HG03432 (cell line): ENCODE results near the gene LRRC63.
"Not testable (repeated sequence)": the region's sequence is repeated elsewhere in the genome, so short reads cannot be mapped to it uniquely, and the experiment has no call there.

Source experiments
- ATAC-seq: cut with Tn5 transposase; IDR thresholded peaks from one replicate; pipeline ENCODE4 v1.9.1; 2021; ENCODE audit warnings: mild to moderate bottlenecking, moderate library complexity; ENCODE audit not compliant: unreplicated experiment

LRRC63 gene

DNA sequence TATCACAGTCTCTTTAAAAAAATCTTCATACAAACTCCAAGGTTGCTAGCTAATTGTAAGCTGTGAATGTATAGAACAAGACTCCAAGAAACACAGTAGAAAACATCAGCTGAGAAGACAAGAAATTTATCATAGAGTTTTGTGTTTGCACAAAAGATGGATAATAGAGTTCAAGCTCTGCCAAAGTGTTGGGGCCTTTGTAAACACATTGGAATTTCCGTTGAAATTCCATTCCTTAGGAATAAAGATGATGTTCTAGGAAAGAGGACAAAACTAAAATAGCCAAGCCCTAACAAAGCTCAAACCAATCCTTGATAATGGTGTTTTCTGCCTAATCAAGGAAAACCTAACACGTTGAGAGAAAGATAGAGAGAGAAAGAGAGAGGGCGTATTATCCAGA is 20.6 kb downstream of the LRRC63 start:
- no peak for ATAC-seq

DNA sequence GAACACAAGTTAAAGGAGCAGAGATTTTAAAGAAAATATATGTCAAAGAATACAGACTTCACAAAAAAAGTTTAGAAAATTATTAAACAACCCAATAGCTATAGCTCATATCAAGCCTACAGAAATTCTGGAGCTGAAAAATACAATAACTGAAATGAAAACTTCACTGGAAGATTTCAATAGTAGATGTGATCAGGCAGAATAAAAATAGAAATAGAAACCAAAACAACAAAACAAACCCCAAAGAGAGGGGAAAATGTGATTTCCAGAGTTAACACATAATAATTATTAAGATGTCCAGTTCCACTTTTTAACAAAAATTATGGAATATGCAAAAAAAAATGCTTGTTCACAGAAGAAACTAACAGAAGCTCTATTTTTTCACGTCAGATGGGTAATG is 23.6 kb downstream of the LRRC63 start:
- no peak for ATAC-seq

DNA sequence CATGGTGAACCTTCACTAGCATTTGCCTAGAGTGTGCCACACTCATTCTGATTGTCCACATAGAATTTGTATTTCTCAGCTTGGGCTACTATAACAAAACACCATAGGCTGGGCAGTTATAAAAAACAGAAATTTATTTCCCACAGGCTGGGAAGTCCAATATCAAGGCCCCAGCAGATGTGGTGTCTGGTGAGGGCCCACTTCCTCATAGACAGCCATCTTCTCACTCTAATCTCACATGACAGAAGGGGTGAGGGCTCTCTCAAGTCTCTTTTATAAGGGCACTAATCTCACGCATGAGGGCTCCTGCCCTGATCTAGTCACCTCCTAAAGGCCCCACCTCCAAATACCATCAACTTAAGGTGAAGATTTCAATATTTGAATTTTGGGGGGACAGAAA is 53.6 kb downstream of the LRRC63 start:
- ATAC-seq: no peak

DNA sequence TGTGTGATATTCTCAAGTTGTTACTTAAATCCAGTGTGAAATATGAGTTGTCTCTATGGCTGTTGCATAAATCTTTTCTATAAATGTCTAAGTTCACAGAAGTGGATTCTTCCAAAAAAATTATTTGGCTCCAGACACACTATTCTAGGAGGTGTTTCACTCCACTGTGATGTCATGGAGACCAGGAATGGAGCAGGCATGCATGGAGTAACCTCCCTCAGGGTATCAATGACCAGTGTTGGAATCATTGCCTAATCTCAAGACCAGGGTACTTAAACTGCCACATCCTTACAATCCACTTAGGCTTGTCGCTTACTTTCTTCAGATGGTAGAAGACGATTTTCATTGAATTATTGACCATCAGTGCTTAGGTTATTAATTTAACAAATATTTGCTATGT is 55.4 kb downstream of the LRRC63 start:
- ATAC-seq: no peak

DNA sequence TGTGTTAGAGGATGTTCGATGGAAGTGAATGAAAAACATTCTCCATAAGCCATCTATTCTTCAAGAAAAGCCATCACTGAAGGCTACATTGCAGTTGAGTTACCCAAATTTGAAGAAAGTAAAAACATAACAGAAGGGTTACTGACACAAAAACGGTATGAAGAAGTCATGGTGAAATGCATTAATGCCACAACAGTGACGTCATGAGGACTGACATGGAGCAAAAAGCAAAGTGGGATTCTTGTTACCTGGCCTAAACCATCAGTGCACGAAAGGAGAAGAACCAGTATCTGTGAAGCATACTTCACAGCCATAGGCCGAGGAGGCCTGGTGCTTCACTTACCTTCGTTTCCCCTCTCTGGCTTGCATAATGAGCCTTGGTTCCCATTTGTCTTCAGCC is 58.7 kb downstream of the LRRC63 start:
- ATAC-seq: no peak

DNA sequence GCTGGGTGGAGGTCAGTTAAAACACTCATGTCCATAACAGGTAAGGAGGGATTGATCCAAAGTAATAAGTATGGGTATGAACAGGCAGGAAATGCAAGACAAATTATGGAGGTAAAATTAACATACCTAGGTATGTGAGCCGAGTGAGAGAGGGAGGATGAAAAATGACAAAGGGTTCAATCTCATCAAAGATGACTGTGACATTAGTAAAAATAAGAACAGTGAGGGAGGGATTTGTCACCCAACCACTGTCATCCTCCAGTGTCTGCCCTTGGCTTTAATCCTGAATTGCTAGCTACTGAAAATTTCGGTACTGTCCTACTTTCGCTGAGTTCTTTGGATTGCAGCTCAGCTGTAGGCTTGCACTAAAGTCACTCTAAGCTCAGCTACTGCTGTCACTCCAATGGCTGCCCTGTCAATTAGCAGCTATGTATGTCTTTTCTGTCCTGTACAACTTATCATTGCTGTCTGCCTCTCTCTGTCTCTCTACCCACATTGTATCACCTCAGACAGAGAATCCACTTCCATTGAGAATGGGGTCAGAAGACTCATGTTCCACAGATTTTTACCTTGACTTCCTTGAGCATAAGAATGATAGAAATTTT is 62.5 kb downstream of the LRRC63 start:
- no peak for ATAC-seq

DNA sequence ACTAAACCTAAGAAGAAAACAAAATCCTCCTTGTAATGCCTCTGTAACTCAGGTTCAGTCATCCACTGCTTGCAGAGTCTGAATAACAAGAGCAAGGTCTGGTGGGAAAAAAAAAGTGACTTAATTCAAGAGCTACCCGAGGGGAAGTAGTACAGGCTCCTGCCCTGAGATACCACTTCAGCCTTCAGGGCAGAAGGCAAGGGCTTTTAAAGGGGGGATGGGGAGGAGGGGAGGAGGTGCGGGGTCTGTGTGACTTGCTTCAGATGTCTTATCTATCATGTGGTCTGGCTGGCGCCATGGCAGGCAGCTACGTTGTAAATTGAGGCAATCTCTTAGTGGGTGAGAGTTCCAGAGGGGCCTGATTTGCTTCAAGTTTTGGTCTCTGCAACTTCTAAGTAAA is 66.7 kb downstream of the LRRC63 start:
- no peak for ATAC-seq

DNA sequence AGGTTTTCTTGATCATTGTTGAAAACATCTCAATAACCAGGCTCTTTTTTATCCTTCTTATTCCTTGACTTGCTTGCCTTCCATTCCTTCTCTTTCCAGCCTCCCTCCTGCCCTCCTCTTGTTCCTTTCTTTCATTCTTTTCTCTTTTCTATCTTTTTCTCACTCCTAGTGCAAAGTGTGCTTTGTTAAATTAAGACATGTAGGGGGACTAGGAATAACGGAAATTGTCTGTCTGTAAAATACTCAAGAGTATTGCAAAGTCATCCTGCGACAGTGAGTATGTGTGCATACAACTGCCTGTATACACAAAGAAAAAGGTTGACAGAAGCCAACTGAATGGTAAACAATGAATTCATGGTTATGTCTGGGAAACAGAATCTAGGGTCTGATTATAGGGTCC is 70.1 kb downstream of the LRRC63 start:
- ATAC-seq: no peak

DNA sequence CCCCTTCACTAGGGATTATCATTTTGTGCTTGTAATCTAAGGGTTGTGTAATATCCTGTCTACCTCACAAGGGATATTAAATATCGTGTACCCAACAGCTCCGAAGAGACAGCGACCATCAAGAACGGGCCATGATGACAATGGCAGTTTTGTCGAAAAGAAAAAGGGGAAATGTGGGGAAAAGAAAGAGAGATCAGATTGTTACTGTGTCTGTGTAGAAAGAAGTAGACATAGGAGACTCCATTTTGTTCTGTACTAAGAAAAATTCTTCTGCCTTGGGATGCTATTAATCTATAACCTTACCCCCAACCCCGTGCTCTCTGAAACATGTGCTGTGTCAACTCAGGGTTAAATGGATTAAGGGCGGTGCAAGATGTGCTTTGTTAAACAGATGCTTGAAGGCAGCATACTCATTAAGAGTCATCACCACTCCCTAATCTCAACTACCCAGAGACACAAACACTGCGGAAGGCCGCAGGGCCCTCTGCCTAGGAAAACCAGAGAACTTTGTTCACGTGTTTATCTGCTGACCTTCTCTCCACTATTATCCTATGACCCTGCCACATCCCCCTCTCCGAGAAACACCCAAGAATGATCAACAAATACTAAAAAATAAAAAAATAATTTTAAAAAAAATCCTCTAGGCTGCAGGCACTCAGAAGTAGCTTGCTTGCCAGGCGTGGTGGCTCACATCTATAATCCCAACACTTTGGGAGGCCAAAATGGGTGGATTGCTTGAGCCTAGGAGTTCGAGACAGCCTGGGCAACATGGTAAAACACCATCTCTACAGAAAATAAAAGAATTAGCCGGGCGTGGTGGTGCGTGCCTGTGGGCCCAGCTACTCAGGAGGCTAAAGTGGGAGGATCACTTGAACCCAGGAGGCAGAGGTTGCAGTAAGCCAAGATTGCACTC is 72.4 kb downstream of the LRRC63 start:
- not testable (repeated sequence) for ATAC-seq

DNA sequence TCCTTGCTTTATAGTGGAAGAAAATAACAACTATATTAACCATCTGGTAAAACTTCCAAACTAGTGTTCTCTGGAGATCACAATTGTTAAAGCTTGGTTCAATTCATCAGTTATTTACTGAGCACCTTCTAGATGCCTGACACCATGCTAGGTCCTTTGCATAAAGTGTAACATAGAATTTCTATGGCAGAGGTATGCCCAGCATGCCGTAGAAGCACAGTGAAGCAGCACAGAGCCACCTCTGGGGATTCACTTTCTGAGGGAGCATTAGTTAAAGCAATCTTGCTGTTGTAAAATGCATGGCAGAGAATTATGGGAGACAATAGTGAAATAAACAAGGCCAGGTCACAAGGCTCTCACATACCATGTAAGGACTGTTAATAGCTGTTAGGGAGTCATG is 75.2 kb downstream of the LRRC63 start:
- ATAC-seq: no peak

DNA sequence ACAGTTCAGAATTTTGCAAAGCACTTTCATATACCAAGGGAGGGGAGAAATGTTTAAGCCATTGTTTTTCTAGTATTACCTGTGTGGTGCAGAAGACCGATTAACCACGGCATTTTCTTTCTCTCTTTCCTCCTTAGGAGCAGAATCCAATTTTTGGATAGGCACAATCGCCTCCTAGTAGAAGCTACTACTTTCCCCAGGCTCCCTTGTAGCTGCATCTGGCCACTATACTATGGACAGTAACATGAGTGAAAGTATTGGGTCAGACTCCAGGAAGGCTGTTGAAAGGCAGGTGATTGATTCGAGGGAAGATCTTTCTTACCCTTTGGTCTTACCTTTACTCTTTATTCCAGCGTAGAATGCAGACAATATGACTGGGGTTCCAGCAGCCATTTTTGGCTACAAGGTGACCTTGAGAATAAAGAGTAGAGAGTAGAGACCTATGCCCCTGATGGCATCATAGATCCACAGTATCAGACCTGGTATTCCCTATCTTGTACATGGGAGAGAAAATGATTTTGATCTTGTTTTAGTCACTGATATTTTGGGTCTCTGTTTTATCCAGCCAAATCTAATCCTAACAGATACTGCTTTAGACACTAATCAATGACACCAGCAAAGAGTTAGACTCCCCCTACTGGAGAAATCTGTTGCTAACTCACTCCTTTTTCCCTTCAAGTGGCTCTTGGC is 77.0 kb downstream of the LRRC63 start:
- no peak for ATAC-seq

DNA sequence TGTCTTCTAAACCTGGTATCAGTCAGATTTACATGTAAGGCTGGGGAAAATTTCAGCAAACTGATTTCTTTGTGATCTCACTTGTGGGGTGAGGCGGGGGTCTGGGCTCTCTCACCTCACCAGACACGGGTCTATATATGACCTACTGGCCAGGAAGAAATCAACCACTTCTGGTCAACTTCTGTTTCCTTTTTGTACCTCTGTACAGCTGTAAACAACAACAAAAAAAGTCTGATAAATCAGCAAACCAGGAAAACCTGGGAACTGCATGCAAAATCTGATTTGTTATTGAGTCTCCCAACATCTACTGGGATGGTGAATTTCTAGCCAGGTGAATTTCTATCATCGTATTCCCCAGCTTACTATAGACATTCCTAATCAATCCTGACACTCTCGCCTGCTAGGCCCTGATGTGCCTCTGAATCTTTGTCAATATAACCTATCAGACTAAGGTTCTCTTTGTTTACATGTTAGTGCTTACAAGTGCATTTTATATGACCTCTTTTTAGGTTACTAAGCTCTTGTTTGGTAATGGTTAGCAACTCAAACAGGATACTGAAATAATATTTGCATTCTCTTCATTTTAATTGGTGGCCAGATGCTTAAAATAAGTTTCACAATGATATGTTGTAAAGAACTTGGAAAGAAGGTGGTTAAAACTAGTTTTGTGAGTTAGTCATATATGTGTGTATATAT is 77.7 kb downstream of the LRRC63 start:
- no peak for ATAC-seq

DNA sequence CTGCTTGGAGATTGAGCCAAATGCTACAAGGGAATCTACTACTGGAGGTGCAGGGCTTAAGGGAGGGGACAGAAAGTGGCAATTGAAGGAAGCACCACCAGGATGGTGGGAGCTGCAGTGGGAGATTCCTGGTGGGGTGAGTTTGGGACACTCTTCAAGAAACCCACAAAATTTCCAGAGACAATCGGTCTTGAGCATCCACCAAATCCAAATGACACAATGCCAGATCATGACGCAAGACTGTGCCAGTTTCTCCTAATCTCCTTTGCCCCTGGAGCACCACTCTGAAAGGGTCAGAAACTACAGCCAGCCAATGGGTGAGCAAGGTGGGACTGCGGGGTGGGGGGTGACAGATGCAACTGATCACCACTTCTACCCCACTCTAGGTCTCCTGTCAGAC is 78.7 kb downstream of the LRRC63 start:
- ATAC-seq: no peak

DNA sequence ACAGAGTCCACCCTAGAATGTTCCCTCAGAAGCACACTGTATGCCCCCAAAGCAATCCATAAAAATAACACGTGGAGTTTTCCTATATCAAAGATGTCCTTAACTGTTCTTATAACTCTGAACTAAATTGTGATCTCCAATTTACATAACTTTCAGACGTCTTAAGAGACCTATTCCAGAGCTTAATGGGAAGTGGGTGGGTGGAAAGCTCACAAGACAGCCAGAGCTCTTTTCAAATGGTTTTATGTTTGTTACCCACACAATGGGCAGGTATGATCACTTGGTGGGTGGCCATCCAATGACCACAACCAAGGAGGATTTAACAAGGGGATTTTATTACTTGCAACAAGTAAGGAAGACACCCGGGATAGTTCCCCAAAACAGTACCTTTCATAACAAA is 81.7 kb downstream of the LRRC63 start:
- no peak for ATAC-seq

DNA sequence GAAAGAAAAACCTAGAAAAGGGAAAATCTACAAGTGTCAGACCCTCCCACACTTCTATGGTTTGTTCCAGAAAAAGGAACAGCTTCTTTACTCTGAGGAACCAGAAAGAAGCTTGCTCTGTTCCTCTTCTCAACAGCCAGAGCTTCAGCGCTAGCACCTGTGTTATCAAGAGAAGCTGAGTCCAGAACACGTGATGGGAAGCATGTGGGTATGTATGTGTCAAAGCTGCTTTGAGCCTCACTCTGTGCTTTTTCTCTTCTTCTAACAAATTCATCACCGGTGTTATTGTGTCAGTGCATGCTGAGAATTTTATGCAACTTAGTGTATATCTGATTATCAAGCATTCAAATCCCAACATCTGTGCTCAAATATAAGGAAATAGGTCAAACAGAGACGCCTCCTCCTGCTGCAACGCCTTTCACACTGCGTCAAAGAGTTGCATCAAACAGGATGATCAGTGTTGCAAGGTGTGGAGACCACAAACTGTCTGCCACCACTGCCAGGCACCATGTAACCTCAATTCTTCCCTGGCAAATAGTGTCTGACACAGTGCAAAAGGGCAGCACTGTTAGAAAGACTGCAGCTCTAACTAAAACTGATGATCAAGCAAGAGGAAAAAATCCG is 83.9 kb downstream of the LRRC63 start:
- ATAC-seq: peak; percentile 67

DNA sequence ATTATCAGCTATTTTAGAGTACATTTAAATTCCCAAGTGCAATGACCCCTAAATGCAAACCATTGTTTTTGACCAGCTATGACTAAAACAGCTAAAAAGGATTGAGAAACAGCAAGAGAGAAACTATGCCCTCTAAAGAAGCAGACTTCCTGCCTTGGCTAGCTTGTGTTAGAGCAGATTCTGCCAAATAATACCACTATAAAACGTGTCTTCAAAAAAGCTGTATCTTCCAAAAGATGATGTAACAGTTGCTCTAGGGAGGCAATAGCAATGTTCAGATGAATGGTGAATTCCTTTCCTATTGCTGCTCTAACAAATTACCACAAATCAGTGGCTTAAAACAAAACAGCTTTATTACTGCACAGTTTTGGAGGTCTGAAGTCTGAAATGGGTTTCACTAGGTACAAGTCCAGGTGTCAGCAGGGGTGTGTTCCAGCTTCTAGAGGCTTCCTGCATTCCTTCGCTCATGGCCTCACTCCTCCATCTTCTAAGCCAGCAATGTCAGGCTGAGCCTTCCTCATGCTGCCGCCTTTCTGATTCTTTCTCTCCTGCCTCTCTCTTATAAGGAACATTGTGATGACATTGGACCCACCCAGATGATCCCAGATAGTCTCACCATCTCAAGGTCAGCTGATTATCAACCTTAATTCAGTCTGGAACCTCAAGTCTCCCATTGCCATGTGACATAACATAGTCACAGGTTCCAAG is 84.5 kb downstream of the LRRC63 start:
- ATAC-seq: peak; percentile 59

DNA sequence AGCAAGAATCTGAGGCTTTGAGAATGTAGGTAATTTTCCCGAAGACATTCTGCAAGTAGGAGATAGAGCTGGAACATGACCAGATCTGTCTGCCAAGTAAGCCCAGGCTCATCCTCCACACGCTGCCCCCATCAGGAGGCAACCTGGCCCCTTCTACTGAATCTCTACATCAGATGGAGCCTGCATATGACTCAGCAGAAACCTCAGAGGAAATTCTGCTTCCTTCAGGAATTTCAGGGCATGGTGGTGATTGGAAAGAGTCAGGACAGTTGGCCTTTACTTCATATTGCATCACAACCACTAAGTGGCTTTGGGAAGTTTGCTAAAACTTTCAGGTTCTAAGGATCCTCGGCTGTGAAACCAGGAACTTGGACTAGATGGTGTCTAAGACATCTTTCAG is 85.2 kb downstream of the LRRC63 start:
- no peak for ATAC-seq

DNA sequence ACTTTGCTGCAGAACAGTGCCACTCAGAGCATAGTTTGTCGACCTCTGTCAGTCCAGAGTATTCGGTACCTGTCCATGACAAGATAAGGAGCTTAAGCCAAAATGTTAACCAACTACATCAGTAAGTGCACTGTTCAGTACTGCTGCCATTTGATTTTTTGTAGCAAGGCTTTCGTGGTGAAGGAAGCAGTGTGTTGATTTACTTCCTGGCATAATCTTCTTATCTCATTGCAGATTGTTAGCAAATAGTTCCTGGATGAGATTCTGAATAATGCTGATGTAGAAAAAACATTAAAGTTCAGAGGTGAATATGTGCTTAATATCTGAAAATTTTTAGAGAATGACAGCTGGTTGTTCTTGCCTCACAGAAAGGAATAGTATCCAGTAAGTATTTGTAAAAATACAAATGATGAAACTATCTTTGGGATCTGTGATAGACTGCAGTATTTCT is 85.7 kb downstream of the LRRC63 start:
- ATAC-seq: no peak

DNA sequence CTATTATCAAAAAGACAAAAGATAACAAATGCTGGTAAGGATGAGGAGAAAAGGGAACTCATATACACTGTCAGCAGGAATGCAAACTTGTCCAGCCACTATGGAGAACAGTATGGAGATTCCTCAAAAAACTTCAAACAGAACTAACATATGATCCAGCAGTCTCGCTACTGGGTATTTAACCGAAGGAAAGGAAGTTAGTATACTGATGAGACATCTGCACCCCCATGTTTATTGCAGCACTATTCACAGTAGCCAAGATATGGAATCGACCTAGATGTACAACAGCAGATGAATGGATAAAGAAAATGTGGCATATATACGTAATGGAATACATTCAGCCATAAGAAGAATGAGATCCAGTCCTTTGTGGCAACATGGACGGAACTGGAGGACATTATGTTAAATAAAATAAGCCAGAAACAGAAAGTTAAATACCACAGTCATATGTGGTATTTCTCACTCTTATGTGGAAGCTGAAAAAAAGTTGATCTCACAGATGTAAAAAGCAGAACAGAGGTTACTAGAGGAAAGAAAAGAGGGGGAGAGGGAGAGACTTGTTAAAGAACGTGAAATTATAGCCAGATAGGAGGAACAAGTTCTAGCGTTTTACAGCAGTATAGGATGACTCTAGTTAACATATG is 92.1 kb downstream of the LRRC63 start:
- no peak for ATAC-seq

DNA sequence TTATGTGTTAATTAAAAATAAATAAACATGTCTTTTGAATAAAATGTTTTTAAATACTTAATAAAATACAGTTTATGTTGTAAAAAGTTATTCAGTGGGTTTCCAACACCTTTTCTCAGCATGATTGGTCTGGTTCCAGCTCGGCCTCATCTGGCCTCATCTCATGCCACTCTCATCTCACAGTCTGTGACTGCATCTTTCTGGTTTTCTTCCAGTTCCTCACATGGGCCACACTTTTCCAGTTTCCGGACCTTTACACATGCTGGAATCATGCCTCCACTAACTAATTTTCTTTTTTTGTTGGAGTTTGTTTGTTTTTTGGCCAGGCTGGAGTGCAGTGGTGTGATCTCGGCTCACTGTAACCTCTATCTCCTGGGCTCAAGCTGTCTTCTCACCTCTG is 92.8 kb downstream of the LRRC63 start:
- ATAC-seq: no peak
